Measurements from ENCODE around the gene RANBP10.
"Not testable (repeated sequence)": the region's sequence is repeated elsewhere in the genome, so short reads cannot be mapped to it uniquely, and the experiment has no call there.

The RANBP10 gene

DNA sequence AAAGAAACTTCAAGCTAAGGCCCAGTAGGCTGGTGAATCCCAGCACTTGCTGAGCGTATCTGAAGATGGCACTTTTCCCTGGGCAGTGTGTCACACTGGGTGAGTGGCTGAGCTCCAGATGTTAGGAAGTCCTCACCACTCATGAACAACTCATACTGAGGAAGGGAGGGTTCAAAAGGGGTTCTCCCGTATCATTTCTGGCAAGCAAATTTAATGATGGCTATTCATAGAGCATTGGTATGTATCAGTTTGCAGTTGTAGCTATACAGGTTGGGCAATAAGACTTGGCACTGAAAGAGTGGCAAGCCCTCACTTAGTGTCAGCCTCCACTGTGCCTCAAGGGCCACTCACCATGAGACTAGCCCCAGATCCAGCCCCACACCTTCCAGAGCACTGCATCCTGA lies 98.0 kb downstream of the RANBP10 start:
- DNase-seq = peak; percentile 46

DNA sequence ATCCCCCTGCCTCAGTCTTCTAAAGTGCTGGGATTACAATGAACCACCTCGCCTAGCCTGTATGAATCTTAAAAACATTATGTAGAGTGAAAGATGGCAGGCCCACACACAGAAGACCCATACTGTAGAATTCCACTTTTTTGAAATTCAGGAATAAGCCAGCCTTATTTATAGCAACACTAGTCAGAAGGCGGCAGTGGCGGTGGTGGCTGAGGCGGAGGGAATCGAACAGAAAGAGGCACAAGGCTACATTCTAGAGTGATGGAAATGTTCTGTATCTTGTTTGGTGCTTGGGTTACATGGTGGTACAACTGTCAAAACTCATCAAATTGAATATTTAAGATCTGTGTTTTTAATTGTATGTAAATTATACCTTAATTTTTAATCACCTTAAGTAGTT lies 98.6 kb downstream of the RANBP10 start:
- DNase-seq = no peak

DNA sequence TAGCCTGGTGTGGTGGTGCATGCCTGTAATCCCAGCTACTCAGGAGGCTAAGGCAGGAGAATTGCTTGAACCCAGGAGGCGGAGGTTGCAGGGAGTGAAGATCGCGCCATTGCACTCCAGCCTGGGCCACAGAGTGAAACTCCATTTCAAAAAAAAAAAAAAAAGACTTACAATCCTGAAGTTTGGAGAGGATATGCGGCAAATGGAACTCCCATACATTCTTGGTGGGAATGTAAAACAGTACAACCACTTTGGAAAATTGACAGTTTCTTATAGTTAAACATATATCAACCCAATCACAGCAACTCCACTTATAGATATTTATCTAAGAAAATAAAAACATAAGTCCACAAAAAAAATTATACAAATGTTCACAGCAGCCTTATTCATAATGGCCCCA lies 99.2 kb downstream of the RANBP10 start:
- no peak for DNase-seq

- DNase-seq = no peak
These were observed 102.2 kb downstream of the RANBP10 start for GRCh38 chr16:67704110-67704509.

DNA sequence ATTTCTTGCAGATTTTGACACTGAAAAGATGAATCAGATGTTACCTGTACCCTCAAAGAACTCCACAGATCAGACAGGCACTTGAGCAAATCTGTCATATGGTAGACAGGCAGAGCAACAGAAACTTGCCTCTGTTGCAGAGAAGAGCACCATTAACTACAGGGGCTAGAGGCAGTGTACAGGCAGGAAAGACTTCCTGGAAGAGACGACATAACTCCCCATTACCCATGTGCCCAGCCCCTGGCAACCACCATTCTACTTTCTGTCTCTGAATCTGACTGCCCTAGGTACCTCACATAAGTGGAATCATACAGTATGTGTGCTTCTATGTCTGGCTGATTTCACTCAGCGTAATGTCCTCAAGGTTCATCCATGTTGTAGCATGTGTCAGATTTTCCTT lies 102.7 kb downstream of the RANBP10 start:
- DNase-seq = no peak

DNA sequence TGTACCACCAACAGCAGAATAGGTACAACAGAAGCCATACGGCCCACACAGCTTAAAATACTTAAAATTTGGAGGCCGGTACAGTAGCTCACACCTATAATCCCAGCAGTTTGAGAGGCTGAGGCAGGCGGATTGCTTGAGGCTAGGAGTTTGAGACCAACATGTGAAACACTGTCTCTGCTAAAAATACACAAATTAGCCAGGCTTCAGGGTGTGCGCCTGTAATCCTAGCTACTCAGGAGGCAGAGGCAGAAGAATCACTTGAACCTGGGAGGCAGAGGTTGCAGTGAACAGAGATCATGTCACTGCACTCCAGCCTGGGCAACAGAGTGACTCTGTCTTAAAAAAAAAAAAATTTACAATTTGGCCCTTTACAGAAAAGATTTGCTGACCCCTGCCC lies 104.2 kb downstream of the RANBP10 start:
- no peak for DNase-seq

DNA sequence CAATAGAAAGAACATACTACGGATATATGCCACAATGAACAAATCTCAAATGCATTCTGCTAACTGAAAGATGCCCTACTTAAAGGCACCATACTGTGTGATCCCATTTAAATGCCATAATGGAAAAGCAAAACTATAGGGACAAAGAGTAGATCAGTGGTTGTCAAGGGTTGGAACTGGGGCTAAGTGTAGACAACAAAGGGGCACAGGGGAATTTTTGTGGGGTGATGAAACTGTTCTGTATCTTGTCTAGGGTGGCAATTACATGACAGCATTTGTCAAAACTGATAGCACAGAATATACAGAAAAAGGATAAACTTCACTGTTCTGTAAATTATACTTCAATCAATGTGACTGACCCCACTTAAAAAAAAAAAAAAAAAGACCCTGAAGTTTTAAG lies 104.9 kb downstream of the RANBP10 start:
- DNase-seq = no peak

GRCh38 chr16:67699265-67699664 lies 107.1 kb downstream of the RANBP10 start:
- no peak for DNase-seq

DNA sequence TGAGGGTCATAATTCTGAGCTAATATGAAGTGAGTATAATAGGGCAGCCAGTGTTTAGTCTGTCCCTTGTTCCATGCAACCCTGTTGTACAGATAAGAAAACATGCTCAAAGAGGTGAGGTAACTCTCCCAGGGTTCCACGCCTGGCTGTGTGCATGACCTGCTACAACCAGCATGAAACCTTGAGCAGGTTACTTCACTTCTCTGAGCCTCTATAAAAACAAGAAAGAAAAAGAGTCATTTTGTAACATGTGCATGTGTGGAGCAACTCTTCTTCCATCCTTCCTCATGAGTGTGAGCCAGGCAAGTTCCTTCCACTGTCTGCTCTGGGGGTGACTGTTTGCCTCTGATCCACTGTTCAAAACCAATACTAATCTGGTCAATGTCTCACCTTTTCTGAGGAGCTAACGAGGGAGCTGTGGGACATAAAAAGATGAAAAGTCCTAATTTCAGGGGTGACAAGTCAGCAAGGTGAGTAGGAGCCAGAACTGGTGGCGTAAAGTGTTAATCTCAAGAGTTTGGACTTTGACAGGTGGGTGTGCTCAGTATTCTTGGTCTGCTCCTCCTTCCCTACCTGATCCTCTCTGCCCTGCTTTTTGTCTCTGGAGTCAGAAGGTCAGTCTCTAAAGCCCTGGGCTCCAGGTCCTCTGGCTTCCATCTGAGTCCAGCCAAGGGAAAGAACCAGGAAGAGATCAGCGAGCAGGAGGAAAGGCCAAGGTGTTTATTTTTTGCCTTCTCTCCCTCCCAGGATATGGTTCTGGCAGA lies 108.8 kb downstream of the RANBP10 start:
- no peak for DNase-seq

DNA sequence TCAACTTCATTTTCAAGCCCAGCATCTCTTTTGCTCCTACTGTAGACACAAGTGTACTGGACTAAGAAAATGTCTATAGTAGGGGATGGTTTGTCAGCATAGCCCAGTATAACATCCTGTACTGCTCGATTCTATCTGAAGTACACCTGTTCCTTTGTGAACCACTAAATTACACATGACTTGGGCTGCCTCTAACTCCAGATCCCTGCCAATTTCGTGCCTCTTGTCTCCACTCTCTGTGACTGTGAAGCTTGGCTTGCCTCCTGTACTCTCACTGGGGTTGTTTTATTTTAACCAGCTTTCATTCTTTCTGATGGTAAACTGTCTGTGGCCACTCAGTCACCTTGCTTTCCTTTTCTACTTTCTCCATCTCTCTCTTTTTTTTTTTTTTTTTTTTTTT lies 111.7 kb downstream of the RANBP10 start:
- DNase-seq = no peak

DNA sequence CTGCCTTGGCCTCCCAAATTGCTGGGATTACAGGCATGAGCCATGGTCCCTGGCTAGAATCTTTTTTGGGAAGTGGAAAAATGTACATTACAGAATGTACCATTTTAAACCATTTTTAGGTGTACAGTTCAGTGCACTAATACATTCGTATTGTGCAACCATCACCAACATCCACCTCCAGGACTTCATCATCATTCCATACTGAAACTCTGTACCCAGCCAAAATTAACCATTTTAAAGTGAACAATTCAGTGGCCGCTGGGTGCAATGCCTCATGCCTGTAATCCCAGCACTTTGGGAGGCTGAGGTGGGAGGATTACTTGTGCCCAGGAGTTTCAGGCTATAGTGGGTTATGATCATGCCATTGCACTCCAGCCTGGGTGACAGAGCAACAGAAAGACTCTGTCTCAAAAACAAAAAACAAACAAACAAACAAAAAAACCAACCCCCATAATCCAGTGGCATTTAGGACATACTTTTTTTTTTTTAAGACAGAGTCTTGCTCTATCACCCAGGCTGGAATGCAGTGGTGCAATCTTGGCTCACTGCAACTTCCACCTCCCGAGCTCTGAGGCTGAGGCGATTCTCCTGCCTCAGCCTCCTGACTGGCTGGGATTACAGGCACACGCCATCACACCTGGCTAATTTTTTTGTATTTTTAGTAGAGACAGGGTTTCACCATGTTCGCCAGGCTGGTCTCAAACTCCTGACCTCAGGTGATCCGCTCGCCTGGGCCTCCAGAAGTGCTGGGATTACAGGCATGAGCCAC lies 112.7 kb downstream of the RANBP10 start:
- DNase-seq = not testable (repeated sequence)

DNA sequence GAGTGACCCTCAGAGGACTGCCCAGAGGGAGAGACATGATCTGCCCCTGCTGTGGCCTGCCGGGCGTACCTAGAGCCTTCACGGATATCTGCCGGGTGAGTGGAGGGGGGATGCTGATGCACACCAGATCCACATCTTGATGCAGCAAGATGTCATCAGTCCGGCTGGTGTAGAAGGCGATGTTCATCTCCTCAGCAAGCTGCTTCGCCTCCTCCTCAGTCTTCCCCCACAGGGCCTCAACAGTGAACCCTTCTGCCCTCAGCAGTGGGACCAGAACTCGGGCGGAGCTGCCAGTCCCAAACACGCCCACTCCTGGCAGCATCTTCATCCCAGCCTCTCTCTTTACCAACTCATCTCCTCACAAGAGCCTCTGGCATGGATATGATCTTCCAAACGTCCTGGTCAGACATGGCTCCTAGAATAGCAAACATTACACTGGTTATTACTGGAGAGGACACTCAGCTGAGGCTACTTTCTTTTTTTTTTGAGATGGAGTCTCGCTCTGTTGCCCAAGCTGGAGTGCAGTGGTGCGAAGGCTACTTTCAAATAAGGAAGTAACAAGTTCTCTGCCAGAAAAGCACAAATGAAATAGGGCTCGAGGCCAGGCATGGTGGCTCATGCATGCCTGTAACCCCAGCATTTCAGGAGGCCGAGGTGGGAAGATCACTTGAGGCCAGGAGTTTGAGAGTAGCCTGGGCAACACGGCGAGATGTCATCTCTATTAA lies 120.8 kb downstream of the RANBP10 start:
- no peak for DNase-seq

GRCh38 chr16:67683767-67684166 lies 122.6 kb downstream of the RANBP10 start:
- DNase-seq = no peak

GRCh38 chr16:67679935-67680897 lies 126.1 kb downstream of the RANBP10 start:
- DNase-seq = no peak

GRCh38 chr16:67678354-67679023 lies 127.9 kb downstream of the RANBP10 start:
- DNase-seq = no peak

DNA sequence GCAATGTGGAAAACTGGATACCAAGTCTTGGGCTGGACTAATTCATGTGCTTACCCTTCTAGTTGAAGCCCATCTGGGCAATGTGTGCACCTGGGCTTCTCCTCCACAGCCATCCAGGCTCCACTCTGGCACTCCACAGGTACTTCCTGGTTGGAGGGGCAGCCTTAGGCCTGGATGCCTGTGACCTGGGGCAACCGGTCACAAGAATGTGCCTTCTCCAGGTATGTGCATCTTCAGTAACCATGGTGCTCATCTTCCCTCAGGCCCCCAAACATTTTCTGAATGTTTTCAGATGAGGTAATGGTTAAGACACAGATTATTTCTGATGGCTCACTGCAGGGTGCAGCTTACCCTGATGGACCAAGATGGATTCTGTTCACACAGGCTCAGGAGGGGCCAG lies 128.6 kb downstream of the RANBP10 start:
- no peak for DNase-seq

GRCh38 chr16:67676939-67677338 lies 129.4 kb downstream of the RANBP10 start:
- no peak for DNase-seq

DNA sequence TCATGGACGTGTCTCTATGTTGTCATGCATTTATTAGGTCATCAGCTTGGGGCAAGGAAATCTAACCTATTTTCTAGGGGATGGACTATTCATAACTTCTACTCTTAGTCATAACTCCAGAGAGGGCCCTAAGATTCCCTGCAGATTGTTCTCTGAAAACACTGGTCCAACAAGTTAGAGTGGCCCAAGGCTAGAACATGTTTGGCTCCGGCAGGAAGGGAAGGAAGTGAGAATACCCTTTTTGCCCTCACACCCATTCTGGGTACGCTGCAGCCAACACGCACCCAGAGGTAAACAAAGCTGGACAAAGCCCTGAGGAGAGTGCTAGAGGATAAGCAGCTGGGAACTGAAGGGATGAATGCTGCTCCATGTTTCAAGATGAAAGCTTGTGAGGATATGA lies 129.8 kb downstream of the RANBP10 start:
- no peak for DNase-seq

DNA sequence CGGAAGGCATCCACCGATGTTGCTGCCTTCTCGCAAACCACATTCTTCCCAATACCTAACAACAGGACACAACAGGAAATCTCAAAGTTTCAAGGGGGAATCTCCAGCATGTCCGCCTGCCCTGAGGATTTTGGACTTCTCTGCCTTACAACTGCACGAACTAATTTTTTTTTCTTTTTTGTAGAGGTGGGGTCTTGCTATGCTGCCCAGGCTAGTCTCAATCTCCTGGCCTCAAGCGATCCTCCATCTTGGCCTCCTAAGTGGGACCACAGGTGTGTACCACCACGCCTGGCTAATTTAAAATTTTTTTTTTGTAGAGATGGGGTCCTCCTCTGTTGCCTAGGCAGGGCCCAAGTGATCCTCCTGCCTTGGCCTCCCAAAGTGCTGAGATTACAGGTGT lies 130.4 kb downstream of the RANBP10 start:
- DNase-seq = no peak

- DNase-seq = no peak
These were observed 130.8 kb downstream of the RANBP10 start for GRCh38 chr16:67675579-67675935.

- no peak for DNase-seq
These were observed 131.3 kb downstream of the RANBP10 start for GRCh38 chr16:67674851-67675578.

Measured in HCEC 1CT (cell line).